ENCODE results near the gene AATK.

The AATK gene

GRCh38 chr17:81071761-81072741 lies 94.0 kb downstream of the AATK start:
- DNase-seq (ENCODE audit: low spot score): no peak

GRCh38 chr17:81070541-81071246 lies 95.3 kb downstream of the AATK start:
- no peak for DNase-seq (ENCODE audit: low spot score)

- no peak for DNase-seq (ENCODE audit: low spot score)
Measured at GRCh38 chr17:81069135-81069645, 96.8 kb downstream of the AATK start.

GRCh38 chr17:81068411-81069134 lies 97.4 kb downstream of the AATK start:
- DNase-seq (ENCODE audit: low spot score): no peak

GRCh38 chr17:81067391-81067811 lies 98.6 kb downstream of the AATK start:
- no peak for DNase-seq (ENCODE audit: low spot score)

Measured in hematopoietic multipotent progenitor cell treated with erythropoietin and hydrocortisone succinate and interleukin-3 and kit ligand, for 17 days (in vitro differentiated cells).